OCI-LY1 (cell line): Measurements from ENCODE around the gene PTPRE.

Experiments used
- CTCF ChIP-seq: fragments of 200-600 bp; sonication (generic), shearing (Covaris generic); IDR thresholded peaks from 2 replicates; pipeline ENCODE4 v1.5.1; 2017; ENCODE audit warnings: mild to moderate bottlenecking, antibody characterized with exemption, low read length, moderate library complexity, mixed read lengths
- EZH2 ChIP-seq: fragments of 200-600 bp; sonication (generic), shearing (Covaris generic); IDR thresholded peaks from 2 replicates; pipeline ENCODE4 v1.8.0; 2017; ENCODE audit warnings: borderline replicate concordance, mixed run types, mild to moderate bottlenecking, antibody characterized with exemption, low read length, moderate library complexity, mixed read lengths

GRCh38 chr10:128124813-128125403 is 218.0 kb downstream of the PTPRE start:
- no peak for TF ChIP-seq CTCF
- TF ChIP-seq EZH2, result no peak
